T-helper 1 cell (primary cell): ENCODE data around the gene TGM1.
"Not testable (repeated sequence)": the region's sequence is repeated elsewhere in the genome, so short reads cannot be mapped to it uniquely, and the experiment has no call there.

ENCODE experiments used
- DNase-seq, 5 donors: peaks; one replicate each; pipeline ENCODE4 v3.0.0-alpha.2; 2012 to 2020

TGM1 gene

DNA sequence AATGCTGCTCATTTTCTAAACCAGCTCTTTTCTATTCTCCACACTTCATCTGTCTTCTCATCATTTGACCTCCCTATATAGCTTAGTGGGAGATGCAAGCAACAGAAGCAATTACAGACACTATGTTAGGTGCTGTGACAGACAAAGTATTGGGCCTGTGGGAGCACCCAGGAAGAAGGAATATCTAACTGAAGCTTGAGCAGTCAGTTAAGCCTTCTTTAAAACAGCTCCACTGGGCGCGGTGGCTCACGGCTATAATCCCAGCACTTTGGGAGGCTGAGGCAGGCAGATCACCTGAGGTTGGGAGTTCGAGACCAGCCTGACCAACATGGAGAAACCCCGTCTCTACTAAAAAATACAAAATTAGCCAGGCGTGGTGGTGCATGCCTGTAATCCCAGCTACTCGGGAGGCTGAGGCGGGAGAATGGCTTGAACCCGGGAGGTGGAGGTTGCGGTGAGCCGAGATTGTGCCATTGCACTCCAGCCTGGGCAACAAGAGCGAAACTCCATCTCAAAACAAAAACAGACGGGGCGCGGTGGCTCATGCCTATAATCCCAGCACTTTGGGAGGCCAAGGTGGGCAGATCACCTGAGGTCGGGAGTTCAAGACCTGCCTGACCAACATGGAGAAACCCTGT, 59.6 kb downstream of the TGM1 start:
- DNase-seq = not testable (repeated sequence)

- DNase-seq = not testable (repeated sequence)
These were observed 60.4 kb downstream of the TGM1 start for GRCh38 chr14:24202538-24202937.
